Neural cell (in vitro differentiated cells): ENCODE results near the gene KIAA1549.

Source experiments
- CTCF ChIP-seq: fragments of 450-650 bp; IDR thresholded peaks from 2 replicates; pipeline ENCODE4 v1.5.1; 2014; ENCODE audit warnings: antibody characterized with exemption, mild to moderate bottlenecking, moderate library complexity; ENCODE audit not compliant: poor library complexity, severe bottlenecking
- POLR2AphosphoS5 ChIP-seq: IDR thresholded peaks from 2 replicates; pipeline ENCODE4 v1.6.1; 2012
- TF ChIP-seq, protein P1 (sequence below): IDR thresholded peaks from 2 replicates; pipeline ENCODE4 v1.6.1; 2012; ENCODE audit warnings: borderline replicate concordance

DNA sequence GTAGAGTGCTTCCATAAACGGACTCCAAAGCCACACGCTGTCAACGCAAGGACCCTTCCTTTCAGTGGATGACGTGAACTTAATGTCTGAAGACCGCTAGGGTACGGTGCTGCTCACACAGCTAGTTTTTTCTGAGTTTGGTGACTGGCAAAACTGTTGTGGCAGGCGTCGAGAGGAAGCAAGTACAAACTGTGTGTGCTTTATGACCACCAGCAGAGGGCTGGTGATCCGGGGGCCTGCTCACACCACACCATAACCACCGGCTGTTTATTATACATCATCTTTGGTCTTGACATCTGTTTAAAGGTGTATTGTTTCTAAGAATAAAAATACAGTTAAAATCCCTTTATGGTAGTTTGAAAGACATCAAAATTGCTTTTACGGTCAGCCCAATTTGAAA lies 146.1 kb downstream of the KIAA1549 start:
- no peak for TF ChIP-seq POLR2AphosphoS5
- no peak for TF ChIP-seq CTCF
- TF ChIP-seq, protein P1, sequence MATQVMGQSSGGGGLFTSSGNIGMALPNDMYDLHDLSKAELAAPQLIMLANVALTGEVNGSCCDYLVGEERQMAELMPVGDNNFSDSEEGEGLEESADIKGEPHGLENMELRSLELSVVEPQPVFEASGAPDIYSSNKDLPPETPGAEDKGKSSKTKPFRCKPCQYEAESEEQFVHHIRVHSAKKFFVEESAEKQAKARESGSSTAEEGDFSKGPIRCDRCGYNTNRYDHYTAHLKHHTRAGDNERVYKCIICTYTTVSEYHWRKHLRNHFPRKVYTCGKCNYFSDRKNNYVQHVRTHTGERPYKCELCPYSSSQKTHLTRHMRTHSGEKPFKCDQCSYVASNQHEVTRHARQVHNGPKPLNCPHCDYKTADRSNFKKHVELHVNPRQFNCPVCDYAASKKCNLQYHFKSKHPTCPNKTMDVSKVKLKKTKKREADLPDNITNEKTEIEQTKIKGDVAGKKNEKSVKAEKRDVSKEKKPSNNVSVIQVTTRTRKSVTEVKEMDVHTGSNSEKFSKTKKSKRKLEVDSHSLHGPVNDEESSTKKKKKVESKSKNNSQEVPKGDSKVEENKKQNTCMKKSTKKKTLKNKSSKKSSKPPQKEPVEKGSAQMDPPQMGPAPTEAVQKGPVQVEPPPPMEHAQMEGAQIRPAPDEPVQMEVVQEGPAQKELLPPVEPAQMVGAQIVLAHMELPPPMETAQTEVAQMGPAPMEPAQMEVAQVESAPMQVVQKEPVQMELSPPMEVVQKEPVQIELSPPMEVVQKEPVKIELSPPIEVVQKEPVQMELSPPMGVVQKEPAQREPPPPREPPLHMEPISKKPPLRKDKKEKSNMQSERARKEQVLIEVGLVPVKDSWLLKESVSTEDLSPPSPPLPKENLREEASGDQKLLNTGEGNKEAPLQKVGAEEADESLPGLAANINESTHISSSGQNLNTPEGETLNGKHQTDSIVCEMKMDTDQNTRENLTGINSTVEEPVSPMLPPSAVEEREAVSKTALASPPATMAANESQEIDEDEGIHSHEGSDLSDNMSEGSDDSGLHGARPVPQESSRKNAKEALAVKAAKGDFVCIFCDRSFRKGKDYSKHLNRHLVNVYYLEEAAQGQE: no peak
